Activated CD8-positive, alpha-beta memory T cell treated with anti-CD3 and anti-CD28 coated beads for 36 hours (primary cell): ENCODE measurements around the gene TRIM24. TPM values are rescaled to one million over a fixed set of nuclear protein-coding genes. Genes with fewer than 3 reads are reported as not detected.
"Not testable (repeated sequence)": the region's sequence is repeated elsewhere in the genome, so short reads cannot be mapped to it uniquely, and the experiment has no call there.

Experiments used
- CTCF ChIA-PET: fragments of 350-600 bp; sonication (Branson Sonifier 250); formaldehyde crosslinking; loops from one replicate; lab custom pipeline; 2021; ENCODE audit warnings: antibody characterized with exemption; lab: Charles Lee
- POLR2A ChIA-PET: fragments of 350-600 bp; sonication (Branson Sonifier 250); formaldehyde crosslinking; loops from one replicate; lab custom pipeline; 2021; ENCODE audit warnings: antibody characterized with exemption; lab: Charles Lee
- total RNA-seq, 2 experiments: library from RNA; stranded (reverse); gene quantifications; one replicate each; pipeline ENCODE4 v1.2.3, GENCODE V29; 2021

Gene TRIM24
- total RNA-seq, 2 experiments from 2014 or later = 15.6 to 16.0 TPM

DNA sequence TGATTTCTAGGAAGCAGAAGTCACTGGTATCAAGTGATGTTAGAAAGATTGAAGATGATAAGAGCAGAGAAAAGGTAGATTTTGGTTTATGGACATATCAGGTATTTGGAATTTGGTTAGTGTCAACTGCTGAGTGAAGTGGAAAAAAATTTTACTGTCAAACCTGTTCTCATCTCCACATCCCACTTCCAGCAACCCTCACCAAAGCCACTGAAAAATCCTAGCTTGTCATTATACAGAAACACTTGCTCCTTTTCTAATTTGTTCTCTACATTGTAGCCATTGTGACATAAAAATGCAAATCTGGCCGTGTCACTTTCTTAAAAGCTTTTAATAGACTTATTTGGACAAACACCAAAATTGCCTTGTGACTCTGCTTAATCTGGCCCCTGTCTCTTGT lies 54.0 kb downstream of the TRIM24 start:
- CTCF ChIA-PET = no interaction called here

DNA sequence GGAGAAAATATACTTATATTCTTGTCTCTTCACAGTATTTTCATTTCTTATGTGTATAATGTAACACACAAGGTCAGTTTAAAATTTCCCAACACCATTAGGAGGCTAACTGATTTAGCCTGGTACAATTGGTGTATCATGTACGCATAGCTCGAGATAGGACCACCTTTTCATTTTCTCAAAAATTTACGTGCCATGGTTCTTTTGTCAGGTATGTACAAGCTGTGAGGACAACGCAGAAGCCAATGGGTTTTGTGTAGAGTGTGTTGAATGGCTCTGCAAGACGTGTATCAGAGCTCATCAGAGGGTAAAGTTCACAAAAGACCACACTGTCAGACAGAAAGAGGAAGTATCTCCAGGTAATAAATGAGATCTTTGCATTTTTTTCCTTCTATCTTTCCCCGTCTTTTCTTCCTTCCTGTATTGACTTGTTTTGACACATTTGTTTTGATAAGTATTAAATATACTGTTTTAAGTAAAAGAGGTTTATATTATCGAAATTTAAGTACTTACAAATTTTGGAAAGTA lies 55.0 kb downstream of the TRIM24 start:
- CTCF ChIA-PET = no interaction called here
- POLR2A ChIA-PET = no interaction called here

More for the DNA sequence above, 54.0 kb downstream of the TRIM24 start:
- POLR2A ChIA-PET = no interaction called here

DNA sequence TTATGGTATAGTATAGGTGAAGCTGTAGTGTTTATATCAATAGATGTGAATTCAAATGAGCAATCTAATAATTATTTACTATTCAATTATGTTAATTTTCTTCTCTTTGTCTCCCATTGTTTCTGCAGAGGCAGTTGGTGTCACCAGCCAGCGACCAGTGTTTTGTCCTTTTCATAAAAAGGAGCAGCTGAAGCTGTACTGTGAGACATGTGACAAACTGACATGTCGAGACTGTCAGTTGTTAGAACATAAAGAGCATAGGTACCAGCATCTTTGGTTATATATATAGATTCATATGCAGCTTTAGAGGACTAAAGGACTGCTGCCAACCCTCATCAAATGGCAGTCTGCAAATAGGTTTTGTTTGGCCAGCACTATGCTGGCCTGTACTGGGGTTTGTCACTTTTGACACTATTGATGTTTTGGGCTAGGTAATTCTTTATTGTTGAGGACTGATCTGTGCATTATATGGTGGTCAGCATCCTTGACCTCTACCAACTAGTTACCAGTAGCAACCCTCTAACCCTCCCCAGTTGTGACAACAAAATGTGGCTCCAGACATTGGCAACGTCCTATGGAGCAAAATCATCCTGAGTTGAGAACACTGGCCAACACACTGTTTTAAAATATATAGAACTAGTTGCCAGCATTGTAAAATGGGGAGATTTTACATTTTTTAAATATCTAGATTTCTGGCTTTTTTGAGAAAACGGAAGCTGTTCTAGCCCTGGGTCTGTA lies 59.2 kb downstream of the TRIM24 start:
- CTCF ChIA-PET = no interaction called here
- POLR2A ChIA-PET = no interaction called here

DNA sequence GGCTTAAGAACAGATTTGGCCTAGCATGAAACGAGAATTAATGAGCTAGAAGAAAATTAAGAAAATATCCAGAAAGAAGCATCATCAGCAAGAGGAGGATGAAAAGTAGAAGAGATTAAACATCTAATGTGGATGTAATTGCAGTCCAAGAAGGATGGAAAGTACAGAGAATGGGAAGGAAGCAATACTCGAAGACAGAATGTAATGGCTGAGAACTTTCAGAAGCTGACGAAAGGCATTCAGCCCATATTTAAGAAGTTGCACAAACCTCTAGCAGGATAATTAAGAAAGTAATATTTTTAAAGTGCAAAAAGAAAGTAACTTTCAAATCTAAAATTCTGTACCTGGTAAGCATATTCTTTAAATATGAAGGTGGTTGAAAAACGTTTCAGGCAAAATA lies 60.7 kb downstream of the TRIM24 start:
- CTCF ChIA-PET = no interaction called here

DNA sequence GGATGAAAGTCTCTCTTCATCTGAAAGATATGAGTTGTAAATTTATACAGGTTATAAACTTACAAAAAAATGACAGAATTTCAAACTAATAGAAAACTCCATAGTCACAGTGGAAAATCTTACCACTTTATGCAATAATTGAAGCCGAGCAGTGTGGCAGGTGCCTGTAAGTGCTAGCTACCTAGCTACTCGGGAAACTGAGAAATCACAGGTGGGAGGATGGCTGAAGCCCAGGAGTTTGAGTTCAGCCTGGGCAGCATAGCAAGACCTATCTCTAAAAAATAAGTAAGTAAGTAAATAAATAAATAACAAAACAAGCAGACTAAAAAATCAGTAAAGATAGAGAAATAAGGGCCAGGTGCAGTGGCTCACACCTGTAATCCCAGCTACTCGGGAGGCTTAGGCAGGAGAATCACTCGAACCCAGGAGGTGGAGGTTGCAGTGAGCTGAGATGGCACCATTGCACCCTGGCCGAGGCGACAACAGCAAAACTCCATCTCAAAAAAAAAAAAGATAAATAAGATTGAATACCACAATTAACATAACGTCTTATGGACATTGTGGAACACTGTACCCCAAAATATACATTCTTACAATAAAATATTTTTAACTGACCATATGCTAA lies 61.9 kb downstream of the TRIM24 start:
- ChIA-PET POLR2A (interaction anchor here (0.6 kb wide), 1 partner anchor 16 kb away, joined by 3 read pairs; no protein-coding TSS in a partner anchor), CTCF (no interaction called here)

More for the DNA sequence above, 60.7 kb downstream of the TRIM24 start:
- POLR2A ChIA-PET = no interaction called here

DNA sequence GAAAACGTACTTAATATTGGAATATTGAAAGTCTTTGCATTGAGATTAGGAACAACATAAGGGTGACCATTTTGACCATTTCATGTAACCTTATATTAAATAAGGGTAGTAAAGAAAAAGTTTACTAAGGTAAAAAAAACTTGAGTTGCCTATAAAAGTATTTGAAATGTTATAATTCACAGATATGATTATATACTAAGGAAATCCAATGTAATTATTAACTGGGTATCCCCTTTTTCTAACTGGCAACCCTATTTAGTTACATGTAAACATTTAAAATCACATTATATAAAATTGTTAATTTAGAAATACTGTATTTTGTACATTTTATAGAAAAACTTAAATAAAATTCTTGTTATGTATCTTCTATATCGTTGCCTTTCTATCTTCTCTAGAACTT lies 64.2 kb downstream of the TRIM24 start:
- POLR2A ChIA-PET = no interaction called here
- CTCF ChIA-PET = no interaction called here

DNA sequence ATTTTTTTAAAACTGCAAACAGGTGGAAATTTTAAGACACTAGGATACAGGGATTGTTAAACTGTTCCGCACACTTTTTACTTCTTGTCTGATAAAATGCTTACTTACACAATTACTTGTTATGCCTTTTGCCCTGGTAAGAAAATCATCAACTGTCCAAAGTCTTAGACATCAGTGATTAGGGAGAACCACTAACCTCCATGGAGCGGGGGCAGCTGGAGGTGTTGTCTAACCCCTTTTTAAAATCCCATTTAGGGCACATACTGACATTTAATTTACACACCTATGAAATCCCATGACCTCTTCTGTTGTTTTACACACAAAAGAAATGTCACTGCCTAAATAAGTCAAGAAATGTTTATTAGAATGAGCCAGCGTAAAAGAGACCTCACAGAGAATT lies 65.7 kb downstream of the TRIM24 start:
- ChIA-PET CTCF (interaction anchor here (0.9 kb wide), 1 partner anchor 180 kb away, joined by 3 read pairs; no protein-coding TSS in a partner anchor), POLR2A (no interaction called here)

DNA sequence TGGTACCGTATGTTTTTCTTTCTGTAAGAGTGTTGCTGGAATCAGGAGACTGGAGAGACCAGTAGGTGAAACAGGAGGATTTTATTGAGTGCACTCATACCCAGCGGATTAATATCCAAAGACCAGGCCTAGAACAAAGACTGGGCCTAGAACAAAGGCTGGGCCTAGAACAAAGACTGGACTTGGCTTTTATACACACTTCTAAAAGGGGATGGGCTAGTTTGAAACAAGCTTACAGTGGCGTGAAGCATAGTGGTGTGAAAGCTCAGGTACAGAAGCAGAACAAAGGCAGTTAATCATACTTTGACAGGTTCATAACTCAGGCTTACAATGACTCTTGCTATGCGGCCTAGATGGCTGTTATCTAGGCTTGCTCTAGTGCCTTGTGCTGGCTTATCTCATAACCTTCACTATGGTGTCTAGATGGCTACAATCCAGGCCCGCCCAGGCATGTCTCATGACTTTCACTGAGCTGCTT lies 67.7 kb downstream of the TRIM24 start:
- POLR2A ChIA-PET = no interaction called here
- CTCF ChIA-PET = interaction anchor here (0.7 kb wide), 1 partner anchor 15 kb away, joined by 4 read pairs; no protein-coding TSS in a partner anchor

DNA sequence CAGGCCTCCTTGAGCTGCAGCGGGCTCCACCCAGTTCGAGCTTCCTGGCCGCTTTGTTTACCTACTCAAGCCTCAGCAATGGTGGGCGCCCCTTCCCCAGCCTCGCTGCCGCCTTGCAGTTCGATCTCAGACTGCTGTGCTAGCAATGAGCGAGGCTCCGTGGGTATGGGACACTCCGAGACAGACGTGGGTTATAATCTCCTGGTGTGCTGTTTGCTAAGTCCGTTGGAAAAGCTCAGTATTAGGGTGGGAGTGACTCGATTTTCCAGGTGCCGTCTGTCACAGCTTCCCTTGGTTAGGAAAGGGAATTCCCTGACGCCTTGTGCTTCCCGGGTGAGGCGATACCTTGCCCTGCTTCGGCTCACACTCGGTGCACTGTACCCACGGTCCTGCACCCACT lies 76.8 kb downstream of the TRIM24 start:
- CTCF ChIA-PET, POLR2A ChIA-PET: not testable (repeated sequence)

DNA sequence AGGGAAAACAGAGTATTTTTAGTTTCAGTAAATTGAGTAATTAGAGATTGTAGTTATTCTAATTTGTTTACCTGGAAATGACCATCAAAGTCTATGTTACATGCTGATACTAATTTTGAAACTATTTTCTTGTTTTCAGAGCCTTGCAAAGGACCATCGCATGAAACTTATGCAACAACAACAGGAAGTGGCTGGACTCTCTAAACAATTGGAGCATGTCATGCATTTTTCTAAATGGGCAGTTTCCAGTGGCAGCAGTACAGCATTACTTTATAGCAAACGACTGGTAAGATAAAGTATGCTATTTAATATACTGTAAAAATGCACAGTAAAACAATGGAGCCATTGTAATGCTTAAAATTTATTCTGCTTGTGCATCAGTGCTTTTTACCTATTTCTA lies 78.5 kb downstream of the TRIM24 start:
- ChIA-PET CTCF (no interaction called here), POLR2A (no interaction called here)

DNA sequence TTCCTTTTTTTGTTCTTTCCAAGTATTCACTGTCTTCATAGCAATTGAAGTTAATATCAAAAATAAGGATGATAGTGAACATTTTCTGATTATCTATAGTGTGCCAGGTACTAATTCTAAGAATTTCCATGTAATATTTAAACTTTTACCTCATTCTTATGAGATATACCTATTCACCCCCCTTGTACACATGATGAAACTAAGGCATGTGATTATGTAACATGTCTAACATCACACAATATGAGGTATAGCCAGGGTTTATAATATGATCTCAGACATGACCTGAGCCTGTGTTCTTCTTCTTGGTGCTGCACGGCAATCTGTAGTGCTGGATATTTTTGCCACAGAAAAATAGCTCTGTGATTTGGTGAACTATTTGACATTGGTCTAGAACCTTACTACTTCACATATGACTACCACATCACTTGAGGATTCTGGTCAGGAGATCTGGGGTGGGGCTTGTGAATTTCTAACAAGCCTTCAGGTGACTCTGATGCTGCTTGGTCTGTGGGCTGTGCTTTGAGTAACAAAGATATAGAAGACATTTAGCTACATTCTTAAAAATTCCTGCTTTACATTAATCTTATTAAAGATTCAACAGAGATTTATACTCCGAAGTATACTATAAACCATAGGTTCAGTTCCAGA lies 79.1 kb downstream of the TRIM24 start:
- POLR2A ChIA-PET = no interaction called here
- CTCF ChIA-PET = interaction anchor here (0.6 kb wide), 1 partner anchor 108 kb away, joined by 3 read pairs; no protein-coding TSS in a partner anchor

DNA sequence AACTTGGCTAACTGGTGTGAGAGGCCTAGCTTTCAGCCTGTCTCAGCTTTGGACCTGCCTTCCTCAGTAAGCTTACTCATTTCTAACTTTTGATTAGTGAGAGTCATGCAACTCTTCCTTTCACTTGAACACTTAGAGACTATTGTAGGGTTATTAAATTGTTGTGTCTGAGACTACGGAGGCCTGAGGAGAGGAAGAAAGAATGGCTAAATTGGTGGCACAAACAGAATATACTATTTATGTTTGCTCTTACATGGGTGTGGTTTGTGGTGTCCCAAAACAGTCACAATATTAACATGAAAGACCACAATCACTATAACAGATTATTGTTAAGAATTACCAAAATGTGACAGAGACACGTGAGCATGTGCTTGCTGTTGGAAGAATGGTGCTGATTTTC lies 82.1 kb downstream of the TRIM24 start:
- POLR2A ChIA-PET = no interaction called here
- CTCF ChIA-PET = no interaction called here

DNA sequence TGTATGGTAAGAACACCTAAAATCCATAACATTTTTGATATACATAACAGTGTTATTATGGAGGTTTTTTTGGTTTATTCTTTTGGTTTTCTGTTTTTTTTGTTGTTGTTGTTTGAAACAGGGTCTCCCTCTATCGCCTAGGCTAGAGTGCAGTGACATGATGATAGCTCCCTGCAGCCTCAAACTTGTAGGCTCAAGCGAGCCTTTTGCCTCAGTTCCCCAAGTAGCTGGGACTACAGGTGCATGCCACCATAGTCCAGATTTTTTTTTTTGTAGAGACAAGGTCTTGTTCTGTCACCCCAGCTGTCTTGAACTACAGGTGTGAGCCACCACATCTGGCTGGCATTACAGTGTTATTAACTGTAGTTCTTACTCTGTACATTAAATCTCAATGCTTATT lies 83.7 kb downstream of the TRIM24 start:
- CTCF ChIA-PET = no interaction called here
- POLR2A ChIA-PET = no interaction called here

DNA sequence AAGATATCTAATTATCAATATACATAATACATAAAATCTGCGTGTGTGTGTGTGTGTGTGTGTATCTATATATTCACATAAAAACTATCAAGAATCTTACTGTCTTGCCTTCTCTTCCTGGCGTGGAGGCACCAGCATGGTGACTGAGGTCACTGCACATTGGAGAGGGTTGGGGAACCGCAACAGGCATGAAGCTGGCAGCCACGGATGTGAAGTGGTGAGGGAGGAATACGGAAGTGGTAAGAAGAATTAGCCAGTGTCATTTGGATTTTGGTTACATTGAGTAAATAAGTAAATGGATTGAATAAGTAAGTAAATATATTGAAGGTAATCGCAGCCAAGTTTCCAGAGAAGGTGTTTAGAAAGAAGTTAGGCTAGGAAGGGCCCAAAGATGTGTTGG lies 85.1 kb downstream of the TRIM24 start:
- CTCF ChIA-PET = no interaction called here
- POLR2A ChIA-PET = no interaction called here

DNA sequence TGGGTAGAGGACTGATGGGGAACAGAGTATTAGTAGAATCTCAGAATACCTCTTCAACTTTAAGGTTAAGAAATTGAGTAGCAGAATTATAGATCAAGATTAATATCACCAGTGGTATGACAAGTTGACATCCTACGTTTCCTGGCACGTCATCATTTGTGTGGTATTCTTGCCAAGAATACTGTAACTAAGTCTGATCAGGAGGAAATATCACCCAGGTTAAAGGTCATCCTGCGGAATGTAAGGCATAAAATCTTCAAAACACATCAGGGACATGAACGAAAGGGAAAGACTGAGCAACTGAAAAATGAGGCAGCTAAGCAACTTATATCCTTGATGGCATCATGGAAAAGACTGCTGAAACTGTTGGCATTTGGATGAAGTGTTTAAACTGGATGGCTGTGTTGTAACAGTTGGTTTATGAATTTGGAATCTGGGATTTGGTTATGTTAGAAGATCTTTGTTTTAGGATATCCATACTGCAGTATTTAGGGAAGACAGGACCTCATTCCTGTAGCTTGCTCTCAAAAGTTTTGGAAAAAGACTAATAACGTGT lies 86.1 kb downstream of the TRIM24 start:
- POLR2A ChIA-PET = no interaction called here

DNA sequence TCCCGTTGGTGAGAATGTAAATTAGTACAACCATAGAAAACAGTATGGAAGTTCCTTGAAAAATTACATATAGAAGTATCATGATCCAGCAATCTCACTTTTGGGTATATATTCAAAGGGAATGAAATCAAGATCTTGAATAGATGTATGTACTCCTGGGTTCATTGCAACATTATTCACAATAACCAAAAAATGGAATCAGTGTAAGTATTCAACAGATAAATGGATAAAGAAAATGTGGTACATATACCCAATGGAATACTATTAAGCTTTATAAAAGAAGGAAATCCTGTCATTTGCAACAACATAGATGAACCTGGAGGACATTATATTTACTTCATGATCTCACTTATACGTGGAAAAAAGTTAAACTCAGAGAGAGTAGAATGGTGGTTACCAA lies 86.8 kb downstream of the TRIM24 start:
- CTCF ChIA-PET = no interaction called here
- POLR2A ChIA-PET = no interaction called here

More for the DNA sequence above, 86.1 kb downstream of the TRIM24 start:
- CTCF ChIA-PET = no interaction called here

DNA sequence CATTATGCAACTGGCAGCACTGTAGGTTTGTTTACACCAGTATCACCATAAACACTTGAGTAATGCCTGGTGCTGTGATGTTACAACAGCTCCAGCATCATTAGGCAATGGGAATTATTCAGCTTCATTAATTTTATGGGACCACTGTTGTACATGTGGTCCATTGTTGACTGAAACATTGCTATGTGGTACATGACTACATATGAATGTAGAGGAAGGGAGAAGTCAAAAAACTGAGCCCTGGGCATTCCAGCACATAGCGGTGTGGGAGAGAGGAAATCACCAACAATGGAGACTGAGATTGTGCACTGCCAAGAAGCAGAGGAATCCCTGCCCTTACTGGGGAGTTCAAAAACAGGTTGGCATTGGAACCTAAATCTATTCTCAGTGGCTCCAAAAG lies 89.0 kb downstream of the TRIM24 start:
- CTCF ChIA-PET = no interaction called here

DNA sequence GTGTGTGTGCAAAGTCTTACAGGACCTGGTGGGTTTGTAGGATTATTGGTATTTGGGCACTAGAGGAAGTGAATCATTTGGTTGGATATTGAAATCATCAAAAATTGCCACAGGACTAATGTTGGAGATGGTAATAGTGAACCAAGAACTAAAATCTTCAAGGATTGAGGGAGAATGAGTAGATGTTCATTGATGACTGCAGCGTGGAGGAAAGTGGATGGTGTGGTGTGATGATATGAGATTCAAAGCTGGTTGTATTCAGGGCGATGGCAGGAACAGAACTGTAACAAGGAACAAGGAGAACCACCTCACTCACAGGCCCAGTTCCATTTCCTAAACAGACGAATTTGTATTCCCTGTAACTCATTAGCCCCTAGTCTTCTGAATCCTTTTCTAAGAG lies 90.3 kb downstream of the TRIM24 start:
- POLR2A ChIA-PET = no interaction called here
- CTCF ChIA-PET = no interaction called here

More for the DNA sequence above, 89.0 kb downstream of the TRIM24 start:
- POLR2A ChIA-PET = no interaction called here

DNA sequence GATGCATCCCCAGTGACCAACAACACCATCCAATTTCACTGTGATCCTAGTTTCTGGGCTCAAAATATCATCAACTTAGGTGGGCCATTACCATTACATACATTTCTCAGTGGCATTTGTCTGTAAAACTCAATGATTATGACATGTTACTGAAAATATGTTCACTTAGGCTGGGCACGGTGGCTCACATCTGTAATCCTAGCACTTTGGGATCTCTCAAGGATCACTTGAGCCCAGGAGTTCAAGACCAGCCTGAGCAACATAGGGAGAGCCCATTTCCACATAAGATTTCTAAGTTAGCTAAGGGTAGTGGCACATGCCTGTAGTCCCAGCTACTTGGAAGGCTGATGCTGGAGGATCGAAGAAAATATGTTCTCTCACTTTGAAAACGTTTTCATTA lies 91.0 kb downstream of the TRIM24 start:
- ChIA-PET POLR2A (no interaction called here), CTCF (no interaction called here)

DNA sequence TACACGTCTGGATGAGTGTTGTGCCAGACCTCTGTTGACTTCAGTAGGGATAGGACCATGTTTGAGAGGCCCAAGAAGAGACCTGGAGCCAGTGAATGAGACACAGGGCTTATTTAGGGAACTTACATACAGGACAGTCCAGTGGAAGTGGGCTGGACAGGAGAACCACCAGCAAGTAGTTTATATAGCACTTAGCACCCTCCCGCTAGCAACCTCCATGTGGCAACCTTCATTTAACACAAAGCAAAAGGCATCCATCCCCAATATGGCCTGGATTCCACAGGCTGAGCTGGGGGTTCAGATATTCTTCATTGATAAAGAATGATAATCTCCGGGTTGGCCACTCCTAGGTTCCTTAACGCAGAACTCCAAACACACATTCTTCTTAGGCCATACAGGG lies 93.7 kb downstream of the TRIM24 start:
- ChIA-PET CTCF (no interaction called here), POLR2A (no interaction called here)
